ENCODE data around the gene EPB41L5. TPM values are rescaled to one million over a fixed set of nuclear protein-coding genes. Genes with fewer than 3 reads are reported as not detected.

EPB41L5 gene
- total and polyA plus RNA-seq, 4 donors = 19.7 to 88.4 (median 30.3) TPM

- 84% methylated on average over 2 of the region's 2 CpGs for WGBS
- TF ChIP-seq GABPA (IDR thresholded peaks at IDR 0.05 in 1 of 2, conservative IDR thresholded peaks at IDR 0.05 in 1 of 2) = no peak
- no peak for TF ChIP-seq RXRA (IDR thresholded peaks at IDR 0.05)
- no peak for TF ChIP-seq ZBTB33 (IDR thresholded peaks at IDR 0.05)
- no peak for TF ChIP-seq RAD21 (IDR thresholded peaks at IDR 0.05)
- TF ChIP-seq TAF1 (conservative IDR thresholded peaks at IDR 0.05) = no peak
- no peak for TF ChIP-seq FOXA1 (IDR thresholded peaks at IDR 0.05)
- no peak for TF ChIP-seq NR2F2 (IDR thresholded peaks at IDR 0.05)
- no peak overlapping the region for H3K27ac ChIP-seq (ENCODE audit: low read depth in 1 of 2, low read length in 2 of 2)
- no peaks in the 10 kb centered on the region for H3K27me3 ChIP-seq (ENCODE audit: control insufficient read depth in 4 of 4, insufficient read depth in 4 of 4, low read length in 3 of 4)
- H3K9ac ChIP-seq (ENCODE audit: low read depth in 1 of 2, low read length in 2 of 2) = no peak overlapping the region
- peaks cover 12 to 33% (median 21%) of the 10 kb centered on the region in 4 donors for H3K4me1 ChIP-seq (ENCODE audit: control insufficient read depth in 4 of 4, insufficient read depth in 4 of 4, low read length in 3 of 4)
- no peaks in the 10 kb centered on the region for H3K9me3 ChIP-seq (ENCODE audit: control insufficient read depth in 4 of 4, low read length in 3 of 4)
- H3K4me3 ChIP-seq (ENCODE audit: low read depth in 1 of 3, low read length in 3 of 3) = no peak overlapping the region
- DNase-seq (ENCODE audit: low spot score) = no peak
- H3K36me3 ChIP-seq (ENCODE audit: control insufficient read depth in 4 of 4, insufficient read depth in 3 of 4, low read depth in 1 of 4, low read length in 3 of 4) = peaks cover 0 to 3% (median 0%) of the 10 kb centered on the region in 4 donors
Measured at GRCh38 chr2:120220756-120221155, 207.9 kb downstream of the EPB41L5 start.

- Histone ChIP-seq H3K27ac (ENCODE audit: low read depth in 1 of 2, low read length in 2 of 2) (no peak overlapping the region), H3K27me3 (ENCODE audit: control insufficient read depth in 4 of 4, insufficient read depth in 4 of 4, low read length in 3 of 4) (no peaks in the 10 kb centered on the region), H3K9me3 (ENCODE audit: control insufficient read depth in 4 of 4, low read length in 3 of 4) (no peaks in the 10 kb centered on the region), H3K36me3 (ENCODE audit: control insufficient read depth in 4 of 4, insufficient read depth in 3 of 4, low read depth in 1 of 4, low read length in 3 of 4) (peaks cover 0 to 3% (median 0%) of the 10 kb centered on the region in 4 donors), H3K9ac (ENCODE audit: low read depth in 1 of 2, low read length in 2 of 2) (no peak overlapping the region), H3K4me3 (ENCODE audit: low read depth in 1 of 3, low read length in 3 of 3) (no peak overlapping the region), H3K4me1 (ENCODE audit: control insufficient read depth in 4 of 4, insufficient read depth in 4 of 4, low read length in 3 of 4) (peaks cover 12 to 33% (median 21%) of the 10 kb centered on the region in 4 donors)
- TF ChIP-seq HNF4G (IDR thresholded peaks at IDR 0.05) (no peak), NR2F2 (IDR thresholded peaks at IDR 0.05) (no peak), HNF4A (conservative IDR thresholded peaks at IDR 0.05) (no peak)
- peak; percentile 21 for DNase-seq (ENCODE audit: low spot score)
- 94% methylated on average over 8 of the region's 8 CpGs for WGBS
Measured at GRCh38 chr2:120221616-120222015, 208.7 kb downstream of the EPB41L5 start.

- H3K4me1 ChIP-seq (ENCODE audit: control insufficient read depth in 4 of 4, insufficient read depth in 4 of 4, low read length in 3 of 4) = peaks cover 12 to 33% (median 21%) of the 10 kb centered on the region in 4 donors
- 81% methylated on average over 49 of the region's 49 CpGs for WGBS
- H3K4me3 ChIP-seq (ENCODE audit: low read depth in 1 of 3, low read length in 3 of 3) = peak overlapping the region; percentile 51 to 81 (median 57)
- no peaks in the 10 kb centered on the region for H3K9me3 ChIP-seq (ENCODE audit: control insufficient read depth in 4 of 4, low read length in 3 of 4)
- peak overlapping the region; percentile 70 to 95 for H3K27ac ChIP-seq (ENCODE audit: low read depth in 1 of 2, low read length in 2 of 2)
- H3K36me3 ChIP-seq (ENCODE audit: control insufficient read depth in 4 of 4, insufficient read depth in 3 of 4, low read depth in 1 of 4, low read length in 3 of 4) = peaks cover 0 to 3% (median 0%) of the 10 kb centered on the region in 4 donors
- H3K9ac ChIP-seq (ENCODE audit: low read depth in 1 of 2, low read length in 2 of 2) = no peak overlapping the region
- no peaks in the 10 kb centered on the region for H3K27me3 ChIP-seq (ENCODE audit: control insufficient read depth in 4 of 4, insufficient read depth in 4 of 4, low read length in 3 of 4)
- DNase-seq (ENCODE audit: low spot score) = no peak
- TF ChIP-seq TAF1 (conservative IDR thresholded peaks at IDR 0.05) = no peak
- TF ChIP-seq GABPA (IDR thresholded peaks at IDR 0.05 in 1 of 2, conservative IDR thresholded peaks at IDR 0.05 in 1 of 2) = no peak
- TF ChIP-seq FOXA1 (IDR thresholded peaks at IDR 0.05) = no peak
- TF ChIP-seq MAX (IDR thresholded peaks at IDR 0.05) = no peak
- no peak for TF ChIP-seq NR2F2 (IDR thresholded peaks at IDR 0.05)
- TF ChIP-seq SP1 (IDR thresholded peaks at IDR 0.05) = no peak
- TF ChIP-seq CTCF (IDR thresholded peaks at IDR 0.05; ENCODE audit: low read depth, low read length, missing input control) = no peak
Measured at GRCh38 chr2:120222186-120223033, 209.5 kb downstream of the EPB41L5 start.

Measured in liver (tissue), 9 donors.